Activated T-helper 9 cell treated with anti-CD3 and anti-CD28 coated beads, Interleukin-2, amount 50 U/mL, for 16 hours (primary cell): ENCODE measurements around the gene PIM3.
"Not testable (repeated sequence)": the region's sequence is repeated elsewhere in the genome, so short reads cannot be mapped to it uniquely, and the experiment has no call there.

ENCODE experiments used
- DNase-seq: peaks from one replicate; pipeline ENCODE4 v3.0.0-alpha.2; 2020; ENCODE audit warnings: low read depth

Gene PIM3

DNA sequence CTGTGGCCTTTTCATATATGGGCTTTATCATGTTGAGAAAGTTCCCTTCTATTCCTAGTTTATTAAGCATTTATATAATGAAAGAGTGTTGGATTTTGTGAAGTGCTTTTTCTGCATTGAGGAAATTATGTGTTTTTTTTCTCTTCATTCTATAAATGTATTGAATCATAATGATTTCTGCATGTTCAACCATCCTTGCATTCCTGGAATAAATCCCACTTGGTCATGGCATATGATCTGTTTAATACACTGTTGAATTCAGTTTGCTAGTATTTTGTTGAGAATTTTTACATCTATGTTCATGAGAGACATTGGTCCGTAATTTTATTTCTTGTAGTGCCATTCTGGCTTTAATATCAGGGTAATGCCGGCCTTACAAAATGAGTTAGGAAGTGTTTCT lies 25.8 kb downstream of the PIM3 start:
- no peak for DNase-seq

DNA sequence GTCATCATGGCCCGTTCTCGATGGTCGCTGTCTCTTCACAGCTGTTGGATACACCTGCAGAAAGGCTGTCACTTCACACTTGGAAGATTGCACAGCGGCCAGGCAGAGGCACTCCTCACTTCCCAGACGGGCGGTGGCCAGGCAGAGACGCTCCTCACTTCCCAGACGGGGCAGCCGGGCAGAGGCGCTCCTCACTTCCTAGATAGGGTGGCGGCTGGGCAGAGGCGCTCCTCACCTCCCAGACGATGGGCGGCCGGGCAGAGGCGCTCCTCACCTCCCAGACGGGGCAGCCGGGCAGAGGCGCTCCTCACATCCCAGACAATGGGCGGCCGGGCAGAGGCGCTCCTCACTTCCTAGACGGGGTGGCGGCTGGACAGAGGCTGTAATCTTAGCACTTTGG lies 29.3 kb downstream of the PIM3 start:
- DNase-seq, result not testable (repeated sequence)

- no peak for DNase-seq
Measured at GRCh38 chr22:49991167-49991566, 30.6 kb downstream of the PIM3 start.

DNA sequence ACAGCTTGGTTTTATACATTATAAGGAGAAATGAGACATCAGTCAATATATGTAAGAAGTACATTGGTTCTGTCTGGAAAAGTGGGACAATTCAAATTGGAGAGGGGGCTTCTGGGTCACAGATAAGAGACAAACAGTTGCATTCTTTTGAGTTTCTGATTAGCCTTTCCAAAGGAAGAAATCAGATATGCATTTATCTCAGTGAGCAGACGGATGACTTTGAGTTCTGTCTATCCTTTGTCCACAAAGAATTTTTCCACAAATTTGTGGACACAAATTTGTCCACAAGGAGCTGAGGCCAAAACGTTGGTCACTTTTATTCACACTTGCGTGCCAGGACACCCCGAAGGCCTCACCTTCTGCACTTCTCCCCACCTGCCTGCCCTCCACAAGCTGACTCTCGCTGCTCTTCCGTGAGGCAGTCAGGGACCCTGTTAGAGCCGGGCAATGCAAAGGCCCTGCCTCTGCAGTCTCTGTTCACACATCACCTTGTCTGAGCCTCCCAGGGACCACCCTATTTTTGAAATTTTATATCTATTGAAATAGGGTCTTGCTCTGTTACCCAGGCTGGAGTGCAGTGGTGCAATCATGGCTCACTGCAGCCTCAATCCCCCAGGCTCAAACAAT lies 31.4 kb downstream of the PIM3 start:
- no peak for DNase-seq

DNA sequence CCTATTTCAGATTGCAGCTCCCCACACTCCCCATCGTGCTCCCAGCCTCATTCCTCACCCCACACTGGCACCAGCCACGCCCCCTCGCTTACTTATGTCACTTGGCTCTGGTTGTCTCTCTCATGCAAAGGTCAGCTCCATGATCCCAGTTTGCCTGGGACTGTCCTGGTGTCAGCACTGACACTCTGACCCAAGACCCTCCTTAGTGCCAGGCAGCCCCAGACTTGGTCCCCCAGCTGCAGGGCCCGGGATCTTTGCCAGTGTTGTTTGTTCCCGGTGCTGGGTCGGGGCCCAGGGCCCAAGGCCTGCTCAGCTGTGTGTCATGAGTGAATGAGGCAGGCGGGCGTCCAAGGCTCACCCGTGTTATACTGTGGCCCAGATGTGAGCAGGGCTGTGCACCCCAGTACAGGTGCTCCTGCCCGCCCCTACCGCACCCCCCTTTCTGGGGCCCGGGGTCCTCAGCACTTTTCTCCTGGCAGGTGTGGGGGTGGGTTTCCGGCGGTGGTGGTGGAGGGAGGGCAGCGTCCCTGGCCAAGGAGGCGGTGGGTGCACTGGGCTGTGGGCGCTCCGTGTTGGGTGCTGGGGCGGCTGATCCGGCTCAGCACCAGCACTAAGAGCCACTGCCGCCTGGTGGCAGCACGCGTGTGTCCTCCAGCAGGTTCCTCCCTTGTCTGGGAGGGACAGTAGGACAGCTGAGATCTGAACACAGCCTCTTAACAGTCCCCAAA lies 32.5 kb downstream of the PIM3 start:
- peak; percentile 59 for DNase-seq

GRCh38 chr22:49993649-49994360 lies 33.2 kb downstream of the PIM3 start:
- DNase-seq, result no peak

- no peak for DNase-seq
Measured at GRCh38 chr22:49994361-49995040, 33.9 kb downstream of the PIM3 start.

GRCh38 chr22:49995041-49995360 lies 34.4 kb downstream of the PIM3 start:
- DNase-seq, result no peak

- no peak for DNase-seq
Measured at GRCh38 chr22:49995361-49996118, 35.0 kb downstream of the PIM3 start.

DNA sequence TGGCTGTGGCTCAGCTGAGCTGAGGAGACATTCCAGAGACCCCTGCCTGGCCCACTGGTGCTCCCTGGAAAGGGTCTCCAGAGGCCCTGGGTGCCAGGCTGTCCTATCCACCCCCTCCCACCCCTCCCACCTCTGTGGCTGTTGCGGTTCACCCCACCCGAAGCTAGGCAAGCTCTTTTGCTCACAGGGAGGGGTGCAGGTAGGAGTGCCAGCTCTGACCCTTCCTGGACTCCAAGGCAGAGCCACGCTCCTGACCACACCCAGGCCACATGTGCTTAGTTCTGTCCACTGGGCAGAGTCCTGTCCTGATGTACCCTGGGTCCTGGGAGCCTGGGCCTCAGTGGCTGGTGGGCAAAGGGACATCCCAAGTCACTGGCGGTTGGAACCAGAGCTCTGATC lies 35.5 kb downstream of the PIM3 start:
- DNase-seq, result no peak

DNA sequence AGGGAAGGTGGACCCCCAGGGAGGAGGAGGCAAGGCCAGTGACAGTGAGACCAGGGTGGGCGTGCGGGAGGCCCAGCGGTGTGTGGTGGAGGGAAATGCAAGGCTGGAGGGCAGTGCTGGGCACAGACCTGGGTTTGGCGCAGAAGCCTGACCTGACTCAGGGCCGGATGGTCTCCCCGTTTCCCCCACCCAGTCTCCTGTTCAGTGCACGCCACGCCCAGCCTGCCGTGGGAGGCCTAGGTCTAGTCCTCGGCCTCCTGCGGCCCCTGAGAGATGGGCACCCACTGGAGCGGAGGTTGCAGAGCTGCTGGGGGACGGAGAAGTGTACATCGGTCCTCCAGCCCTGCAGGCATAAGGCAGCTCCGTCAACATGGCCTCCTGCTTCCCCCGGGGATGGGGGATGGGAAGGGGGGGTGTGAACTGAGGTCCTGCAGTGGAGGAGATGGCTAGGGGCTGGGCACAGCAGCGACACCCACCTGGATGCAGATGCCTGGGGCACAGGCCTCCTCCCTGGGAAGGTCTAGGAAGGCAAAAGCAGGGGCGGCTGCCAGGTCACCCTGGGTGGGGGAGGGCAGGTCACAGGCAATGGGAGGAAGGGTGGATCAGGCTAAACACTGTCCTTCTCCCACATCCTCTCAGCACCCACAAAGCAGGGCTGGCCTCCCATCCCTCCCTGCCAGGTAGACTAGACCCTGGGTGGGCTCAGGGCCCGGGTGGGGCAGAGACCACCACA lies 36.1 kb downstream of the PIM3 start:
- no peak for DNase-seq

GRCh38 chr22:49997251-49997599 lies 36.7 kb downstream of the PIM3 start:
- no peak for DNase-seq

DNA sequence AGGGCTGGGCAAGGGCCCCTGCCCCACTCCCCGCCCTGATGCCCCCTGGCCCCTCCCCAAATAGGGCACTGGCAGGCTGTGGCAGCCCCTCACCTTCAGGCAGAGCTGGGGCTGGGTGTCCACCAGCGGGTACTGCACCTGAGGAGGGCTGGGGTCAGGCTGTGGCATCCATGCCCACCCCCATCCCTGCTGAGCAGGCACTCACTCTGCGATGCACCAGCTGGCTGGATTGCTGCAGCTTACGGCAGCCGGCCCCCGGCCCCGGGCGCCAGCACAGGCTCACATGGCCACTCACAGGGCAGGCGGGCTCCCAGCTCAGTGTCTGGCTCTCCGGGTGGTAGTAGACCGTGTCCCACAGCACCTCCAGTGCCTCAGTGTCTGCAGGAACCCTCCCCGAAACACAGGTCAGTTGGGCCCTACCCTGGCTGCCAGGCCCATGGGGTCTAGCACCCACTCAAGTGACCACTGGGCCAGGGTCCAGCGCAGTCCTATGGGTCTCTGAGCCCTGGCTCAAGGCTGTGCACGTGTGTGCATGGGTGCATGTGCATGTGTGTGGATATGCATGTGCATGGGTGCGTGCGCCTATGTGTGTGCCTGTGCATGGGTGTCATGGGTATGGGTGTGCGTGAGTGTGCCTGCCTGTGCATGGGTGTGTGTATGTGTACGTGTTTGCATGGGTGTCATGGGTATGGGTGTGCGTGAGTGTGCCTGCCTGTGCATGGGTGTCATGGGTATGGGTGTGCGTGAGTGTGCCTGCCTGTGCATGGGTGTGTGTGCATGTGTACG lies 37.6 kb downstream of the PIM3 start:
- no peak for DNase-seq

GRCh38 chr22:49998718-49999062 lies 38.1 kb downstream of the PIM3 start:
- DNase-seq, result no peak

- no peak for DNase-seq
Measured at GRCh38 chr22:49999063-49999945, 38.7 kb downstream of the PIM3 start.

DNA sequence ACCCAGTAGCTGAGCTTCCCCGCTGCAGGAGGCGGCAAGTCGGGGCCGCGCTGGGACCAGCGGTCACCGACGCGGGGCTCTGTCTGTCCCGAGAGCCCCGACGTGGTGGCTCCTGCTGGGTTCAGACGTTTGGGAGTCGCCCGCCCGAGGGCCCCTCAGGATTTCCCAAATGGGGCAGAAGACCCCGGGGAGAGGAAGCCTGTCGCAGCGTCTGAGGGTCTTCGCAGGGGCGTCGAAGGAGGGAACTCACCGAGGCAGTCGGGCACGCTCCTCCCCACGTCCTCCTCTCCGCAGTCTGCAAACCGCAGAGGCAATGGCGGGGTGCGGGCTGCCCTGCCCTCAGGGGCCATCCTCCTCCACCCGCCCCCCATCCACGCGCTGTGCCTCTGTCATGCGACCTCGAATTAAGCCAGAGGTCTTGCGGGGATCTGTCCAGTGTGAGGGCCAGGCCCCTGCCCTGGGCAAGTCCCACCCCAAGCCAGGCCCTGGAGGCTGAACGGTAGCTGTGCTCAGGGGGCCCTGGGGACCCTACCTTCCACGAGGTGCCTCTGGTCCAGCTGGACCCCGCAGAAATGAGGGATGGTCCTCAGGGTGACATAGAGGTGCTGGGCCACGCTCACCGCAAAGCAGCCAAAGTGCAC lies 39.5 kb downstream of the PIM3 start:
- no peak for DNase-seq

- DNase-seq, result no peak
Measured at GRCh38 chr22:50000587-50001387, 40.2 kb downstream of the PIM3 start.
